HepG2 (cell line): ENCODE measurements around the gene MYL4. TPM values are rescaled to one million over a fixed set of nuclear protein-coding genes. Genes with fewer than 3 reads are reported as not detected.

Experiments used
- PAWR ChIP-seq: sonication (generic); formaldehyde crosslinking; IDR thresholded peaks from 2 replicates; pipeline ENCODE4 v1.4.0; 2020; ENCODE audit warnings: missing genetic modification reagents, mild to moderate bottlenecking, borderline replicate concordance
- YY1 ChIP-seq: IDR thresholded peaks from 2 replicates; pipeline ENCODE4 v1.6.1; 2011; ENCODE audit warnings: low read length, low read depth, moderate library complexity, mild to moderate bottlenecking; ENCODE audit not compliant: insufficient read depth, insufficient replicate concordance
- ZBTB43 ChIP-seq: sonication (generic); formaldehyde crosslinking; conservative IDR thresholded peaks from 2 replicates; pipeline ENCODE4 v1.4.0; 2020; ENCODE audit warnings: missing genetic modification reagents
- ZHX1 ChIP-seq: sonication (generic); formaldehyde crosslinking; IDR thresholded peaks from 2 replicates; pipeline ENCODE4 v1.8.1; 2022; ENCODE audit warnings: low read depth, mild to moderate bottlenecking, missing genetic modification reagents
- ZNF20 ChIP-seq: sonication (generic); formaldehyde crosslinking; IDR thresholded peaks from 2 replicates; pipeline ENCODE4 v1.4.0; 2020; ENCODE audit warnings: mild to moderate bottlenecking, moderate library complexity, missing genetic modification reagents
- ZNF263 ChIP-seq: sonication (generic); formaldehyde crosslinking; IDR thresholded peaks from 2 replicates; pipeline ENCODE4 v1.4.0; 2020; ENCODE audit warnings: missing genetic modification reagents
- ZNF354B ChIP-seq: sonication (generic); formaldehyde crosslinking; IDR thresholded peaks from 2 replicates; pipeline ENCODE4 v1.8.0; 2022; ENCODE audit warnings: mild to moderate bottlenecking, missing genetic modification reagents
- polyA plus RNA-seq, 8 experiments: library from polyadenylated mRNA; depleted of rRNA in 3 of 8; stranded (reverse) in 7 of 8; unstranded in 1 of 8; fragments of >200 nt; fragmentation: Illumina TruSeq in 4 of 8; extraction: Trizol in 4 of 8; gene quantifications; 2 replicates each; pipeline versions ENCODE4 v1.2.1 to v1.2.3, GENCODE V29; 2011 to 2016; ENCODE audit warnings: low read depth in 4 of 8, missing spikeins in 1 of 8, mixed read lengths in 1 of 8; ENCODE audit not compliant: insufficient read depth in 1 of 8
- total RNA-seq, 5 experiments: library from RNA; depleted of rRNA; stranded (reverse); fragments of >200 nt; fragmentation: Illumina TruSeq; extraction: Trizol; gene quantifications; 2 replicates each; pipeline ENCODE4 v1.2.3, GENCODE V29; 2016; ENCODE audit warnings: low read depth in 1 of 5

The MYL4 gene
- total and polyA plus RNA-seq, 2 of the 13 experiments (the other 11 are each of a cell fraction or from before 2014, with no cell fraction given) = not detected

- TF ChIP-seq ZBTB43 (CRISPR knock-in tag) (no peak), ZNF263 (CRISPR knock-in tag) (no peak), ZNF20 (CRISPR knock-in tag) (no peak), ZHX1 (CRISPR knock-in tag) (no peak), YY1 (no peak), PAWR (CRISPR knock-in tag) (no peak), ZNF354B (CRISPR knock-in tag) (no peak)
Observed at GRCh38 chr17:47203984-47204721, 5.0 kb upstream of the MYL4 start (continued).
